Pons (tissue), 1 donor: ENCODE measurements around the gene TNFRSF25.
A peak's percentile ranks its signal among the peaks of the same experiment; 100 is the strongest.
"Not testable (repeated sequence)": the region's sequence is repeated elsewhere in the genome, so short reads cannot be mapped to it uniquely, and the experiment has no call there.

Source experiments
- DNase-seq: peaks from one replicate; pipeline ENCODE4 v3.0.0-alpha.2; 2016; ENCODE audit warnings: low spot score

Gene TNFRSF25

GRCh38 chr1:6502000-6502891 is 36.3 kb upstream of the TNFRSF25 start:
- peak; percentile 46 for DNase-seq

DNA sequence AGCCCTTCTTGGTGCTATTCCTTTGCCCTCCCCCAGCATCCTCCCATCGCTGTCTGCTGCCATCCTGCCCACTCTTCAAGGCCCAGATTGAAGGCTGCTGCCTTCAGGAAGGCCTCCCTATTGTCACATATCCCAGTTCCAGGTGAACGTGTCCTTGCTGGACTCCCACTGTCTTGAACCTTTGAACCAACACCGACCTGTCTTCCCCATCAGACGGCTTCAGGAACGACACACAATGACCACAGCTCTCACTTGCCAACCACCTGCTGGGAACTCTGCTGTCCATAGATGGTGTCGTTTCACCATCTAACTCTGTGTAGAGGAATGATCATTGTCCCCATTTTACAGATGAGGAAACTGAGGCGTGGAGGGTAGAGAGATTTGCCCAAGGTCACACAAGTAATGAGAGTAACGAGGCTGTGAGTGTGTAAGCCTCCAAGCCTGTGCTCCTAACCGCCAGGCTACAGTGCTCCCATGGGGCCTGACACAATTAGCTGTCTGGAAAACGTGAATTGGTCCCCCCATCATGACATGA is 35.4 kb upstream of the TNFRSF25 start:
- DNase-seq: no peak

- DNase-seq: no peak
These were observed 34.7 kb upstream of the TNFRSF25 start for GRCh38 chr1:6500544-6501278.

DNA sequence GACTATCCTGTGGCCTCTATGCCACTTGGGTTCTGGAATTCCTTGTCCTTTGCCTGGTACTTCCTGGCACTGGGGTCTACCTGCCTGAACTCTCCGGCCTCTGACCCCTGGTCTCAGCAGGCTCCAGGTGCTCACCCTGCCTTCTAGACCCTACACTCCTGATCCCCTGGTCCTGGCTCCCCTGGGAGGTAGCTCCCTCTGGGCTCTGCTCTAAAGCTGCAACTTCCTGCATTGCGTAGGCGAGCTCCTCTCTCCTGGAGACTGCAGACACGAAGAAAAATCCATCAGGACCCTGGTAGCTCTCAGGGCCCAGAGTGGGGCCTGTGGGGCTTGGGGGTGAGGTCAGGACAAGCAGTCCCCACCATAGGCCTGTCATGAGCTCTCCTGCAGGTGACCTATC is 33.3 kb upstream of the TNFRSF25 start:
- DNase-seq: no peak

GRCh38 chr1:6498576-6499111 is 32.7 kb upstream of the TNFRSF25 start:
- no peak for DNase-seq

- no peak for DNase-seq
These were observed 32.0 kb upstream of the TNFRSF25 start for GRCh38 chr1:6497867-6498575.

DNA sequence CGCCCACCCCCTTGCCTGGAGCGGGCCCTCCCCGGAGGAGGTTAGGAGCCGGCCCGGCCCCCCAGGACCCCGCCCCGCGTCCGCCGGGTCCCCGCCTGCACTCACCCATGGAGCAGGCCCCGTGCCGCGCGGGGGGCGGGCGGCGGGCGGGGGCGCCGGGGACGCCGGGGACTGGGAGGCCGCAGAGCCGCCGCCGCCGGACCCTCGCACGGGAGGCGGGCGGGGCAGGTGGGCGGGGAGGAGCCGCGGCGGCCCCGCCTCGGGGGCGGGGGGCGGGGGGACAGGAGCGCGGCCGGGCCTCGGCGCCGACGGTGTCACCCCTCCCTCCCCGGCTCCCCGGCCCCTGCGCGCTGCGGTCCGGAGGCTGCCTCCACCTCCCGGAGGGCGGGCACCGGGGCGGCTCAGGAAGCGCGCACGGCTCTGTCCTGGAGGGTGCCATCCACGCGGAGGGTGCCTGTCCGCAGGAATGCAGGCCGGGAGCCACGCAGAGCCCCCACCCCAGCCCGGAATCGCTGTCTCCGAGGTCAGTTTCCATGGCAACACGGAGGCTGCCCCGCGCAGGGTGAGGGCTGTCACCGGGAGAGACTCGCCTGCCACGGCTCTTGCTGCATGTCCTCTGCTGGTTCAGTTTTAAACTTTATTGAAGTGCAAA is 31.4 kb upstream of the TNFRSF25 start:
- no peak for DNase-seq

GRCh38 chr1:6496890-6497214 is 30.9 kb upstream of the TNFRSF25 start:
- DNase-seq: no peak

GRCh38 chr1:6496365-6496721 is 30.4 kb upstream of the TNFRSF25 start:
- no peak for DNase-seq

- DNase-seq: no peak
These were observed 29.8 kb upstream of the TNFRSF25 start for GRCh38 chr1:6495540-6496364.

DNA sequence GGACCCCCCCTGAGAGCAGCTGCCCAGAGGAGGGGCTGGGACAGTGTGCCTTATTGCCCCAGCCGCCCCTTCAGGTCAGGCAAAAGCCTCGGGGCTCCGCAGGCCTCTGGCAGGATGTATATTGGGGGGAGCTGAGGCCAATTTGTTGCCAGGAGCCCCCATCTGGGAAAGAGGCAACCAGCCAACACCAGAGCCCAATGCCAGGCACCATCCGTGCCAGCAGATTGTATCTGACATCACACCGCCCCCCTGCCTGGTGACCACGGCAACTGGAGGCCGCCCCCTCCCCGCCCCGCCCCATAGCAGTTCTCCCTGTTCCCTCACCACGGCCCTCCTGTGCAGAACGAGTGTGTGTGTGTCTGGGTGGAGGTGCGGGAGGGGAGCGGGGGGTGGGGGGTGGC is 29.1 kb upstream of the TNFRSF25 start:
- no peak for DNase-seq

- DNase-seq: no peak
These were observed 28.7 kb upstream of the TNFRSF25 start for GRCh38 chr1:6494627-6495026.

- not testable (repeated sequence) for DNase-seq
These were observed 27.9 kb upstream of the TNFRSF25 start for GRCh38 chr1:6493834-6494223.

DNA sequence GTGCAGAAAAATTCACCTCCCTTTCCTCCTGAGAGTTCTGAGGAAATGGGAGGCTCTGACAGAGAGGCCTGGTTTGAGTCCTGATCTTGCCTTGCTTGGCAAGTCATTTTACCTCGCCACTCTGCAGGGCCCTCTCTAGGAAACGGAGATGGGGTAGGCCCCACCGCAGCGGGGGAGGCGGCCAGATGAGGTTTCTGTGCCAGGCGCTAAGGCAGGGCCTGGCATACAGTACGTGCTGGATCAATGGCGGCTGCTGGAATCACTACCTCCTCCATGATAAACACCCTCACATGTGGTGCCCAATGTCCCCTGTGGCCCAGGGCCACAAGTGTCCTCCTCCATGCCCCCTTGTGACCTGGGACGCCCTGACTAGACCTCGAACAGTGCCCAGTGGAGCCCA is 26.0 kb upstream of the TNFRSF25 start:
- DNase-seq: no peak

DNA sequence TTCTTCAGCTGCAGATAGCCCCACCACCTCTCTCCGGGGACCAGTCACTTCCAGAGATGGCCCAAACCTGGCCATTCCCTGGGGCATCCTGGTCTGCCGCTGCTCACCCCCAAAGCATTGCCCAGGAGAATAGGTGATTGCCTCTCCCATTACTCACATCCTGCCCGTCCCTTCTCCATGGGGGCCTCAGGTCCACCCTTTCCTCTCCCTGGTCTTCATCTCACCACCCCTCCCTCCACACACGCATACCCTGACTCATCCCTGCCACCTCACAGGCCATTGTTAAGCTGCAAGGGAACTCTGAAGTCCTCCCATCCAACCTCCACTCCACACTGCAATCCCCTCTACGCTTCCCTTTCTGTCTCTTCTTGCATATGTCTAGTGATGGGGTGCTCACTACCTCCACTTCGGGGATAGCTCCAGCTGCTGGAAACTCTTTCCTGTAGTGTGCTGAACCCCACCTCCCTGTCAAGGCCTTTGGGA is 25.5 kb upstream of the TNFRSF25 start, which contains the start of gene PLEKHG5:
Gene PLEKHG5 (minus strand): TSS at position 188 of the 483 bp plus-strand sequence. CDS start 14,096 bp downstream, outside the sequence.
- no peak for DNase-seq

DNA sequence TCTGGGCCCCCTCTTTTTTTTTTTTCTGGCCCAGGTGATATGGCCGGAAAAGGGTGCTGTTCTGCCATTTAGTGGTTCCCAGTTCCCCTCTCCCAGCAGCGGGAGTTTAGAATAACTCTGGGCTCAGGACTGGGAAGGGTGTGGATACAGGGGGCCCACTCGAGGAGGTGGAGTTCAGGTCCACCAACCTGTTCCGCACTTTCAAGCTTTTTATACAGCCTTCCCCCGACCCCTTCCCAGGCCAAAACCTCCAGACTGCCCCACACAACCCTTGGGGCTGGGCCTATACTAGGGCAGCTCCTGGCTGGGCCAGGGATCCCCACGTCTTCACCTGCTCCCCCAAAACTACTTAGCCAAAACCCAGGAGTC is 25.1 kb upstream of the TNFRSF25 start:
- DNase-seq: no peak

DNA sequence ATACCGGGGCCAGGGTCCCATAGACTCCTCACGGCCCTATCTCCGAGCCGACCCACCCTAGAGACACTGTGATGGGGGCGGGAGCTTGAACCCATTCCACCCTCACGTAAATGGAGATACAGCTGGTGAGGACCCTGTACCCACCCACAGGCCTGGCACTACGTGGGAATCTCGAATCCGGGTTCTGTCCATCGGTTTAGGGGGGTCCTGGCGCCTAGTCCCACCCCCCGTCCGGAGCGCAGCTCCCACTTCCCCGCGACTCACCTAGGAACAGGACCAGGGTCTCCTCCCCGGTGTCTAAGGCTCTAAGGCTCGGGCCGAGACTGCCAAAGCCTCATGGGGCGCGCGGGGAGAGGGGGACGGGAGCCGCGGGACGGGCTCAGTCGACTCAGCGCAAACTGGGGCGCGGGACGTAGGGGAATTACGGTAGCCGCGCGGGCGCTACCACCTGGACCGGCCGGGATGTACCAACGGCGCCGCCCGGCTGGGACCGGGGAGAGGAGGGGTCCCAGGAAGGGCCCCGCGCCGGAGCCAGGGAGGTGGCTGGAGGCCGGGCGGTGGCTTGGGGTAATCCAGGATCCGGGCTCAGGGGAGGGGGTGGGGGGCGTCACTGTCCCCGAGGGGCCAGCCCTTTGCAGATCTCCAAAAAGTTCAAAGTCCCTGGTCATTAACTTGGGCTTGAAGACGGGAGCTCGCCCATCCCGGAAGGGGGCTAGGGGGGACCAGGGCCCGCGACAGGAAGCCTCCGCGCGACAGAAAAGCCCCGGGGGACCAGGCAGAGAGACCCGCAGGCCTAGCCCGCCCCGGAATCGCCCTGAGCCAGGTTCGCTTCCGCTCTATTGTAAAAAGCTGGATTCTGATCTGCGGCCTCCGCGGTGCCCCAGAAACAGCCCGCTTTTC is 24.5 kb upstream of the TNFRSF25 start:
- no peak for DNase-seq

DNA sequence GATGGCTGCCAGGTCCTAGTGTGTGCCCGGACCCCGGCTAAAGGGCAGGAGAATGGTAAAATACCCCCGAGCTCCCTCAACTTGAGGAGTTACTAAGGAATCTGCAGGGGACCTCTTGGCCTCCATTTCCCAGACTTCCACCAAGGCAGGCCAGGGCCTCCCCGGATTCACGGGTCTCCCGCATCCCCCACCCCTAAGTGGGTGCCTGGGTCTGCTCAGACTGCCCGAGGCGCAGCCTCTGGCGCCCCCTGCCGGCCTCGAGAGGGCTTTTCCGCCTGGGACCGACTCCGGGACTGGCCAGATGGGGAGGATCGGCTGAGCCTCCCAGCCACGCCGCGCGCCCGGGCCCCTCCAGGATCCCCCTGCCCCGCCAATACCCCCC is 23.8 kb upstream of the TNFRSF25 start:
- no peak for DNase-seq

- DNase-seq: no peak
These were observed 23.4 kb upstream of the TNFRSF25 start for GRCh38 chr1:6489383-6489765.
